ENCODE measurements around the gene PDGFRB.

Gene PDGFRB

DNA sequence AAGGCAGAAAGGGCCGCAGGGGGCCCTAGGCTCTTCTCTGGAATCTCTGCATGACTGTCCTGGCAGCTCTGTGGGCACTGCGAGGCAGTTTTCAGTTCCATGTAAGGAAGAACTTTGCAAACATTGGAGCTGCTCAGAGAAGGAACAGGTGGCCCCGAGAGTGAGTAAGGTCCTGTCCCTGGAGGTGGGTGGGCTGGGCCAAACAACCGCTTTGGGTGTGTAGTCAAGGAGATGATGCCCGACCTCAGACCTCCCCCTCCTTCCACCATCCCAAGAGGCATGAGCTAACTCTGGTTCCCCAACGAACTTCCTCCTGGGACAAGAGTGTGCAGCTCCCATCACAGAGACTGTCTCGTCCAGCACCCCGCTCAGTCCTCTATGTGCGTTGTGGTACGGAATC lies 89.8 kb downstream of the PDGFRB start:
- DNase-seq (ENCODE audit: low read depth): no peak

DNA sequence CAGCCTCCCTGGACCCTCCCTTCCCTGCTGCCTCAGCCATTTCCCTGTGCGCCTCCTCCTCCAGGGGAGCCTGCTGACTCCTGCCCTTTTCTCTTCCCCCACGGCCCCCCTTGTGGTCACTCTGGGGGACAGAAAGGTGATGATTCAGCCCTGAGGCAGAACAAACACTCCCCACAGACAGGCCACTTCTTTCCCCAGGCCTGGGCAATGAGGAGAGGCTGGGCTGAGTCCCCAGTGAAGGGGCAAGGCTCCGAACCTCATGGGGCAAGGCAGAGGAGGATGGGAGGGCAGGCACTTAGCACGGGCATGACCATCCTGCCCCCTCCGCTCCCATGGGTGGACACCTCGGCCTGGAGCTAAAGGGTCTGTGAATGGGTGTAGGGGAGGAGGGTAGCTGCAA lies 90.3 kb downstream of the PDGFRB start:
- DNase-seq (ENCODE audit: low read depth): no peak

DNA sequence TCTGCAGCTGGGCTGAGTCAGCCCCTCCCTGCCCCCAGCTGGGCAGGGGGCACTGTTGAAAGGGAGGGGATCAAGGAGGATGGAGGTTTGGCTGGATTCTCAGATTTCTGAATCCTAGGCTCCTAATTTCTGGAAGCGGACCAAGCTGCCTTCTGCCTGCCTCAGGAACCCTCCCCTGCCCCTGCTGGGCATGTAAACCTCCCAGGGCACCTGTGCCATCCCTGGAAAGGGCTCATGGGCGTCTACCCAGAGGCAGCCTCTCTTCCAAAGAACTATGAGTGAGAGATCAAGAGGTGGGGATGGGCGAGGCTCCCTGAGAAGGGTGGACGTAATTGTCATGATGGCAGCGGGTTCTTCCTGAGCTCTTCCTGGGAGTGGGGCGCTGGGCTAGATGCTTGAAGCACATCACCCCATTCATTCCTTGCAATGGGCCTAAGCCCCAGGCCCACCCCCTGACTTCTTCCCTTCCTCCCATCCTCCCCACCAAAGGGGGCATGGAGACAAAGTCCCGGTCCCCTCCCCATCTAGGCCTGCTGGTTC lies 90.9 kb downstream of the PDGFRB start:
- no peak for DNase-seq (ENCODE audit: low read depth)

Data from stimulated activated CD4-positive, alpha-beta T cell treated with anti-CD3 and anti-CD28 coated beads, Interleukin-2, amount 100 ng/mL, for 4 hours (primary cell).